SK-N-MC (cell line): ENCODE data around the gene GARIN5A.
"Not testable (repeated sequence)": the region's sequence is repeated elsewhere in the genome, so short reads cannot be mapped to it uniquely, and the experiment has no call there.

Experiments
- DNase-seq: peaks from one replicate; pipeline ENCODE4 v3.0.0-alpha.2; 2011; ENCODE audit warnings: low read depth, low spot score
- H3K27ac ChIP-seq: fragments of 200-600 bp; sonication (generic); 2 replicates; pipeline ENCODE4 v1.5.1; 2016; ENCODE audit warnings: mixed run types
- H3K36me3 ChIP-seq: fragments of 200-600 bp; sonication (generic); 2 replicates; pipeline ENCODE4 v1.6.1; 2017; ENCODE audit warnings: antibody characterized with exemption, low read length, mixed read lengths; ENCODE audit not compliant: insufficient read depth
- H3K4me3 ChIP-seq: fragments of 200-600 bp; sonication (generic); 2 replicates; pipeline ENCODE4 v1.5.1; 2016
- H3K9ac ChIP-seq: fragments of 200-600 bp; sonication (generic); 2 replicates; pipeline ENCODE4 v1.8.0; 2017; ENCODE audit warnings: mixed run types, mixed read lengths; ENCODE audit not compliant: insufficient read length
- H3K9me3 ChIP-seq: fragments of 200-600 bp; sonication (generic); 2 replicates; pipeline ENCODE4 v1.6.1; 2017; ENCODE audit warnings: low read depth, mild to moderate bottlenecking, antibody characterized with exemption, low read length, moderate library complexity, mixed read lengths
- EZH2 ChIP-seq: fragments of 200-600 bp; sonication (generic); IDR thresholded peaks from one replicate; pipeline ENCODE4 v1.6.1; 2017; ENCODE audit warnings: antibody characterized with exemption
- FOXP2 ChIP-seq: optimal IDR thresholded peaks from 2 replicates; pipeline ENCODE3; 2011; ENCODE audit warnings: mild to moderate bottlenecking, moderate library complexity; ENCODE audit not compliant: insufficient read depth; ENCODE audit errors: extremely low read length, control extremely low read depth
- POLR2AphosphoS5 ChIP-seq: IDR thresholded peaks from 2 replicates; pipeline ENCODE4 v1.6.1; 2012; ENCODE audit warnings: mild to moderate bottlenecking, low read depth, low read length, borderline replicate concordance

Gene GARIN5A

DNA sequence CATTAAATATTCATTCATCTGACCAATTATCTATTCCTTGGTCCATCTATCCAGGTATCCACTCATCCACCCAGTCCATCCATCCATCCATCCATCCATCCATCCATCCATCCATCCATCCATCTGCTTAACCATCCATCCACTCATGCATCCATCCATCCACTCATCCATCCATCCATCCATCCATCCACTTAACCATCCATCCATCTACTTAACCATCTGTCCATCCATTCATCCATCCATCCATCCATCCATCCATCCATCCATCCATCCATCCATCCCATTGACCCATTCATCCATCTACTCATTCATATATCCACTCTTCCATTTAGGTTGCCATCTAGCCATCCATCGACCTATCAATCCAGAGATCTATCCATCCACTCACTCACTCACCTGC is 32.6 kb downstream of the GARIN5A start:
- no peak for TF ChIP-seq FOXP2
- no peak for TF ChIP-seq POLR2AphosphoS5
- no peak for TF ChIP-seq EZH2
- no peak for DNase-seq
- no peak overlapping the region for H3K9ac ChIP-seq
- no peak overlapping the region for H3K27ac ChIP-seq
- H3K4me3 ChIP-seq: no peak overlapping the region
- H3K36me3 ChIP-seq: no peaks in the 10 kb centered on the region
- no peaks in the 10 kb centered on the region for H3K9me3 ChIP-seq

DNA sequence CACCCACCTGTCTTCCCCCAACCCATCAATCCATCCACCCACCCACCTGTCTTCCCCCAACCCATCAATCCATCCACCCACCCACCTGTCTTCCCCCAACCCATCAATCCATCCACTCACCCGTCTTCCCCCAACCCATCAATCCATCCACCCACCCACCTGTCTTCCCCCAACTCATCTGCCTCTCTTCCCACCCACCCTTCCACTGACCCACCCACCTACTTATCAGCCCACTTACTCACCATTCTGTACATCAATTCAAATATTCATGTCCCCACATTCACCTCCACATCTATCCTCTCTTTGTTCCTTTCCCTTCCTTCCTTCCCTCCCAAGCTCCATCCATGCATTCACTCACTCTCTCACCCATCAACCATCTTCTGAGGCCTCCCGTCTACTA is 37.5 kb downstream of the GARIN5A start:
- not testable (repeated sequence) for H3K27ac ChIP-seq, DNase-seq, H3K4me3 ChIP-seq, H3K9me3 ChIP-seq, H3K9ac ChIP-seq, H3K36me3 ChIP-seq

- no peak overlapping the region for H3K4me3 ChIP-seq
- no peak overlapping the region for H3K27ac ChIP-seq
- H3K9ac ChIP-seq: no peak overlapping the region
- no peaks in the 10 kb centered on the region for H3K9me3 ChIP-seq
- TF ChIP-seq POLR2AphosphoS5 (no peak), FOXP2 (no peak), EZH2 (no peak)
- H3K36me3 ChIP-seq: no peaks in the 10 kb centered on the region
- DNase-seq: no peak
Observed at GRCh38 chr19:50437862-50438449, 38.7 kb downstream of the GARIN5A start.

GRCh38 chr19:50435627-50436026 is 41.0 kb downstream of the GARIN5A start:
- Histone ChIP-seq H3K4me3 (no peak overlapping the region), H3K9ac (no peak overlapping the region), H3K9me3 (no peaks in the 10 kb centered on the region), H3K36me3 (no peaks in the 10 kb centered on the region), H3K27ac (no peak overlapping the region)
- TF ChIP-seq EZH2: no peak
- TF ChIP-seq POLR2AphosphoS5: no peak
- TF ChIP-seq FOXP2: no peak
- DNase-seq: no peak

- Histone ChIP-seq H3K9me3 (no peaks in the 10 kb centered on the region), H3K9ac (no peak overlapping the region), H3K27ac (no peak overlapping the region), H3K4me3 (no peak overlapping the region), H3K36me3 (no peaks in the 10 kb centered on the region)
- TF ChIP-seq POLR2AphosphoS5: no peak
- no peak for TF ChIP-seq EZH2
- no peak for TF ChIP-seq FOXP2
- no peak for DNase-seq
Observed at GRCh38 chr19:50435221-50435620, 41.4 kb downstream of the GARIN5A start.

DNA sequence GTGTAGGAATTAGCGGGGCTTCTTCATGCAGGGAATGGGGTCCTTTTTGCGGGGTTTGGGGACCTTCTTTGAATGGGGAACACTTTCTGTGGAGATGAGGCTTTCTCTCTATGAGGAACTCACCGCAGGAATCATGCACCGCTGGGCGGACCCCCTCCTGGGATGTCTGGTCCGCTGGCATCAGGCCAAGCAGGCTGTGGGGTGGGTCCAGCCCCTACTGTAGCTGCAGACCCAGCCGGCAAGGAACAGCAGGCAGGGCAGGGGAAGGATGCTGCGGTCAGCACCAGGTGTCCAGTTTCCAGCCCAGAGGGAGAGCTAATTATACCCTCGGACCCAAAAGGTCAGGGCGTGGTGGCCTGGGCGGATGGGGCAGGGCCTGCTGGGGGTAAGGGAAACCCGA is 42.1 kb downstream of the GARIN5A start:
- DNase-seq: no peak
- TF ChIP-seq FOXP2 (no peak), POLR2AphosphoS5 (no peak), EZH2 (no peak)
- Histone ChIP-seq H3K9me3 (no peaks in the 10 kb centered on the region), H3K27ac (no peak overlapping the region), H3K36me3 (no peaks in the 10 kb centered on the region), H3K4me3 (no peak overlapping the region), H3K9ac (no peak overlapping the region)

DNA sequence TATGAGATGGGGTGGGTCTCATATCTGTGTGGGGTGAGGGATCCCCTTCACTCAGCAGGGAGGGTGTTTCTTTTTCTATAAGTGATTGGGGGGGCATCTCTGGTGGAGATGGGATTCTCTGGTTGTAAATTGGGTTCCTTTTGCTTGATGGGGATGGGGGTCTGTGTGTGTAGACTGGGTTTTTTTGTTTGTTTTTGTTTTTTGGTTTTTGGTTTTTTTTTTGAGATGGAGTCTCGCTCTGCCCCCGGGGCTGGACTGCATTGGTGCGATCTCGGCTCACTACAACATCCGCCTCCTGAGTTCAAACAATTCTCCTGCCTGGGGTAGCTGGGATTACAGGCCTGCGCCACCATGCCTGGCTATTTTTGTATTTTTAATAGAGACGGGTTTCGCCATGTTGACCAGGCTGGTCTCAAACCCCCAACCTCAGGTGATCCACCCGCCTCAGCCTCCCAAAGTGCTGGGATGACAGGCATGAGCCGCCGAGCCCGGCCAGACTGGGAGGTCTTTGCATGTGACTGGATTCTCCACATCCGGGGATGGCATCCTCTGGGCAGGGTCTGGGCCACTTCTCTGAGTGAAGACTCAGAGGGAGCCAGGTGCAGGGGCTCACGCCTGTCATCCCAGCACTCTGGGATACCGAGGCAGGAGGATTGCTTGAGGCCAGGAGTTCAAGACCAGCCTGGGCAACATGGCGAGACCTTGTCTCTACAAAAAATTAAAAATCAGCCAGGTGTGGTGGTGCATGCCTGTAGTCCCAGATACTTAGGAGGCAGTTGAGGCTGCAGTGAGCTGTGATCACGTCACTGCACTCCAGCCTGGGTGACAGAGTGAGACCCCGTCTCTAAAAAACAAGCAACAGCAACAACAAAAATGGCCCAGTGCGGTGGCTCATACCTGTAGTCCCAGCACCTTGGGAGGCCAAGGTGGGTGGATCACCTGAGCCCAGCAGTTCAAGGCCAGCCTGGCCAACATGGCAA is 43.2 kb downstream of the GARIN5A start:
- Histone ChIP-seq H3K4me3 (no peak overlapping the region), H3K36me3 (no peaks in the 10 kb centered on the region), H3K9me3 (no peaks in the 10 kb centered on the region), H3K27ac (no peak overlapping the region), H3K9ac (no peak overlapping the region)
- DNase-seq: no peak
- TF ChIP-seq EZH2: no peak
- TF ChIP-seq FOXP2: no peak
- no peak for TF ChIP-seq POLR2AphosphoS5

DNA sequence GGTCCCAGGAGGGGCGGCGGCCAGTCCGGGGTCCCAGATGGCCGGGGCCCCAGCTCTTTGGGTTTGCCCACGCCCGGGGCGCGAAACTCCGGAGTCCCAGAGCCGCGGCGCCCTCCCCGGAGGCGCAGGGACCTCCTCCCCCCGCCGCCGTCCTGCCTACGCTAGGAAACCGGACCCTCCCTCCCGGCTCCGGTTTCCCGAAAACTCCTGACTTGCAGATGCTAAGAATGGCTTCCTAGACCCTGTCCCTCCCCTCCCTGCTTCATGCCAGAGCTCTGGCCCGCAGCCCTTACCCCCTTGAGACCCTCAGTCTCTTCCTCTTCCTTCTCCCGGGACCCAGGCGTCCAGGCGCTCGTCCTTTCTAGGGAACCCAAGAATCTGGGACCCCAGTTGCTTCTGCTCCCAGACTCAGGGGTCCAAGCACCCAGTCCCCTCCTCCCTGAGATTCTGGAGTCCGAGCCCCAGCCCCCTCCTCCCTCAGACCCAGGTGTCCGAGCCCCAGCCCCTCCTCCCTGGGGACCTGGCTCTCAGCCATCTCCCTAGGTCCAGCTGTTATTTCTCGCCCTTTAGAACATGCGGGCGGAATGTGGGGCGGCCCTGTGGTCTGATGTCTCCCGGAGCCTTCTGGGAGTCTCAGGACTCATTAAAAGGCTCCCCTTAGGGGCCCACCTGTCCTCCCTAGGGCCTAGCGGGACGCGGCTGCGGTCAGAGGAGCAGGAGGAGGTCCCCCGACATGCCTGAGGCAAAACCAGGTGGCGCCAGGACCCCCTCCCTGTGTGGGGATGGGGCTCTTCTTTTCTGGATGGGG is 44.2 kb downstream of the GARIN5A start, which contains the start of gene MYBPC2:
Gene MYBPC2 (plus strand): TSS at position 672 of the 808 bp plus-strand sequence. CDS start 62 bp downstream, at position 734.
- Histone ChIP-seq H3K36me3 (no peaks in the 10 kb centered on the region), H3K9me3 (no peaks in the 10 kb centered on the region), H3K27ac (no peak within 1 kb of the TSS), H3K4me3 (peak within 1 kb of the TSS; percentile 76), H3K9ac (peak within 1 kb of the TSS; percentile 47)
- DNase-seq: no peak
- TF ChIP-seq POLR2AphosphoS5 (no peak), EZH2 (no peak), FOXP2 (no peak)
